GM21576 (cell line): ENCODE measurements around the gene ZC3H18.

Experiments used
- ATAC-seq: cut with Tn5 transposase; IDR thresholded peaks from one replicate; pipeline ENCODE4 v1.9.1; 2021; ENCODE audit warnings: mild to moderate bottlenecking, moderate library complexity; ENCODE audit not compliant: unreplicated experiment

The ZC3H18 gene

DNA sequence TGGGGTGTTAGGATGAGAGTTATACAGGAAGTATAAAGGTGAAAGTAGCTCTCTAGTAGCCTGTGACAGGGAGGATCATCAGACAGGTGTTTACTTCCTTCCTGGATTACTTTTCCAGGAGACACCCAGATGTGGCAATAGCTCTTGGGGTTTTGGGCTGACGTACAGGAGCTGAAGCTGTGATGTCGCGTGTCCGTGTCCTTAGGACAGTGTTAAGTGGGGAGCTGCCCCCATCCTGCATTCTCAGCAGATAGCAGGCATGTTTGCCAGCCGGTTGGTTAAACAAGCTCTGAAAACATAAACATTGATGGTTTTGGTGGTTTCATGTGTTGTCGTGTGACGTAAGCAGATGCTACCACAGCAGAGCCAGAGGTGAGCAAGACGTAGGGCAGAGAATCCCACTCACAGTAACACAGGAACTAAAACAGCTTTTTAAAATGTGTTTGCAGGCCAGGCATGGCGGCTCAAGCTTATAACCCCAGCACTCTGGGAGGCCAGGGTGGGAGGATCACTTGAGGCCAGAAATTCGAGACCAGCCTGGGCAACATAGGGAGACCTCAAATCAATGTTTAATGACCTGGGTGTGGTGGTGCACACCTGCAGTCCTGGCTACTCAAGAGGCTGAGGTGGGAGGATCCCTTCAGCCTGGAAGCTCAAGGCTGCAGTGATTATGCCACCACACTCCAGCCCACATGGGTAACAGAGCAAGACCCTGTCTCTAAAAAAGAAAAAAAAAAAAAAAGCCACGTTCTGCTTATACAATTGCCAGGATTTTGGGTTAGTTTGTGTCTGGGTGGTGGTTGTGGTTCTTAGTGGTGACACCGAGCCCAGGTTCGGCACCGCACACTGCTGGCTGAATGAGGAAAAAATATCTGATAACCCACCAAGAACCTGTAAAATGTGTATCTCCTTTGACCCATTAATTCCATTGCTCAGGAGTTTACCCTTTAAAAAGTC, 49.9 kb downstream of the ZC3H18 start:
- no peak for ATAC-seq

DNA sequence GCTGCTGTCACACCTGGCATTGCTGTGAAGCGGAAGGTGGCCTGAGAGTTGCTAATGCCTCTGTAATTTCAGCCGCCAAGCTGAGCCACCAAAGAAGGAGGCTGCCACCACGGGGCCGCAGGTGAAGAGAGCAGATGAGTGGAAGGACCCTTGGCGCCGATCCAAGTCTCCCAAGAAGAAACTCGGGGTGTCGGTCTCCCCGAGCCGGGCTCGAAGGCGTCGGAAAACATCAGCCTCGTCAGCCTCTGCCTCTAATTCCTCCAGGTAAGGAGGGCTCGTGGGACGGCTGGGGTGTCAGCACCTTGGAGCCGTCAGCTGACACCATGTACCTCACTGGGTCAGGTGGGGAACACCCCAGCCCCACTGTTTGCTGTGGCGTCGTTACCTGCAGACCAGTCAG, 51.9 kb downstream of the ZC3H18 start:
- ATAC-seq, result no peak

DNA sequence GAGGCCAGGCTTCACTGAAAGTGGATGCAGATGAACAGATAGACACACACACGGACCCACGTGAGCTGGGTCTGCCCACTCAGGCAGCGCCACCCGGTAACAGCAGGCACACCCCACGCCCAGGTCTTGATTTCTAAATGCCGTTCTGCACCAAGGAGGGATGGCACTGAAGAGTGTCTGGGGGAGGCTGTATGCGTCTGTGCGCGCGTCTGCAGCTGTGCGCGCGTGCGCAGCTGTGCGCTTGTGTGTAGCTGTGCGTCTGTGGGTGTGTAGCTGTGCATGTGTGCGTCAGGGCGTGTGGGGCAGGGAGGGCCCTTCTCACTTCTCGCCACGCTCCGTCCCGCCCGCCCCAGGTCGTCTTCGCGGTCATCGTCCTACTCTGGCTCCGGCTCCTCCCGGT, 52.7 kb downstream of the ZC3H18 start:
- no peak for ATAC-seq

DNA sequence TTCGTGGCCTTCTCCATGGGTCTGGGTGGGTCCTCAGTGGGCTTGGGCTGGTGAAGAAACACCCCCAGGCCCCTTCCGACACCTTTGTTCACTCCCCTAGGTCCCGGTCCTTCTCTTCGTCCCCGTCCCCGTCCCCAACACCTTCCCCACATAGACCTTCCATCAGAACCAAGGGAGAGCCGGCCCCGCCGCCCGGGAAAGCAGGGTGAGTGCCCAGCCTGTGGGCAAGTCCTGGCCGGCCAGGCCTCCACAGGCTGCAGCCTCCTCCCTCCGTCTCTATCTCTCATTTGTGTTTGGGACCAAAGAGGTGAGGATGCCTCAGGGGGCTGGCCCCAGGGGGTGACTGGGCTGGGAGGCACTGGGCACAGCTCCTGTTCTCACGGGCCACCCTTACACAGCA, 53.7 kb downstream of the ZC3H18 start:
- no peak for ATAC-seq

DNA sequence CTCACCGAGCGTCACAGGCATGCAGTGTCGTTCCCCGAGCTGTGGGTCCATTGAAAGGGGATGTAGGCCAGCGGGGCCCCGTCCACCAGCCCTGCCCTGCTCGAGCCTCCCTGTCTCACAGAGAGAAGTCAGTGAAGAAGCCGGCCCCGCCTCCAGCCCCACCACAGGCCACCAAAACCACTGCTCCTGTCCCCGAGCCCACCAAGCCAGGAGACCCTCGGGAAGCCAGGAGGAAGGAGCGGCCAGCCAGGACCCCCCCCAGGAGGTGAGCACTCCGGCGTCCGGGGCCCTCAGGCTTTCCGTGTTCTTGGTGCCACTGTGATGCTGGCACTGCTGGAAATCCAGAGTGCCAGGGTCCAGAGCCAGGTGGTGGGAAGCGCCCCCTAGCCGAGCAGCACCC, 54.3 kb downstream of the ZC3H18 start:
- ATAC-seq, result no peak

DNA sequence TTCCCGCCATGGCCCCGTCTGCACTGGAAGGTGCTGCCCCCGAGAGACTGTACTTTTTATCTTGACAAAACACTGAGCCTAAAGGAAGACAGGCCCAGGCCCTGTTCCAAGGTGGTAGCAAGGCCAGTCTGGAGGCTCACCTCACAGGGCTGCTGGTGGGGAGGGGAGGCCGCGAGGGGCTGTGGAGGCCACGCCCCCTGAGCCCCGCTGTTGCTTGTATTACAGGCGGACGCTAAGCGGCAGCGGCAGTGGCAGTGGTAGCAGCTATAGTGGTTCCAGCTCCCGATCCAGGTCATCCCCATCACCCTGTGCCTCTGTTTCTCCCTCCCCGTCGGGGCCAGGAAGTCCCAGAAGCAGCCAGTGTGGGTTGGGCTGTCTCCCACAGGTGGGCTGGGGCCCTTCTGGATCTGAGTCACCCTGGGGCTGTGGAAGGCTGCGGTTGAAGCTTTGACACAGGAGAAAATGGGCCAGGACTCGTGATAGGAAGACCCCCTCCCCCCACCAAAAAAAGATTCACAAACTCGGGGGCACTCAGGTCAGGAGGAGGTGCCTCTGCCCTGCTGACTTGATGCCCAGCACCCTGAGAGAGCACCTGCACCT, 54.9 kb downstream of the ZC3H18 start:
- ATAC-seq, result no peak

DNA sequence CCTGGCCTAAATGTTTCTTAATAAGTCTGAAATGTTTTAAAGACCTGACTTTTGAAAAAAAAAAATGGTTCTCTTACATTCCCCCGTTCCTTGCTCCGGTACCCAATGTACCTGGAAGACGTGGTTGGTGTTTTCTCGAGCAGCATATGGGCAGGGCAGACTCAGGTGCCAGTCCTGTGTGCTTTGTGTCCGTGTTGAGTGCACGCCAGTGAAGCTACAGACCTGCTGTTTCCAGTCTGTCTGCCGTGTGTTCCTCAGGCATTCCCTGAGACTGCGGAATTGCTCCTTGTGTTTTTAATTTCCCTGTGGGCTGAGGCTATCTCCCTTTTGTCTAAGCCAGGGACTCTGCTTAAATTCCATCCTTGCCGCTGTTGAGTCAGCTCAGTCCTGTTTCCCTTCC, 56.4 kb downstream of the ZC3H18 start:
- ATAC-seq, result no peak

DNA sequence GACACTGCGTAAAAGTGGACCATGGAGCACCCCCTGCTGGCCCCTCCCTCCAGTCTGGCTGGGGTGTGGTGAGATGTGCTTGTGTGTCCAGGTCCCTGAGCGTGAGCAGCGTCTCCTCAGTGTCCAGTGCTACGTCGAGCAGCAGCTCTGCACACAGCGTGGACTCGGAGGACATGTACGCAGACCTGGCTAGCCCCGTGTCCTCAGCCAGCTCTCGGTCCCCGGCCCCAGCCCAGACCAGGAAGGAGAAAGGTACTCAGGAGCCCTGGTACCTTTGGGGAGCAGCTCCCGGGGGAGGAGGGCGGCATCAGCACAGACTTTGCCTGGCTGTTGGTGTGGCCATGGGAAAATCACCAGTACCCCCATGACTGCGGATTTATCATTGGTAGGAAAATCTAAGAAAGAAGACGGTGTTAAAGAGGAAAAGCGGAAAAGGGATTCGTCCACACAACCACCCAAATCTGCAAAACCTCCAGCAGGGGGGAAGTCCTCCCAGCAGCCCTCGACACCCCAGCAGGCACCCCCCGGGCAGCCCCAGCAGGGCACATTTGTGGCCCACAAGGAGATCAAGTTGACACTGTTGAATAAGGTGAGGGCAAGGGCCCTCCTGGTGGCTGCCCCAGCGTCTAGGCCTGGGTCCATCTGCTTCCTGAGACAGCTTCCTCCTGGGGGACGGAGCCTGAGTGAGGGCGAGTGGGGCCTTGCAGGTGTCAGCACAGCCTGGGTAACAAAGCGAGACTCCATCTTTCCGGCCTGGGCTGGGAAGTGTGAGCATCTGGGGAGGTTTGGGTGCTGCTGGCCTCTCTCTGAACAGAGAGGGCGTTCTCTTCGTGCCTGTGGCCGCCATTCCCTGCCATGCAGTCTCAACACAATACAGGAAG, 57.6 kb downstream of the ZC3H18 start:
- no peak for ATAC-seq

DNA sequence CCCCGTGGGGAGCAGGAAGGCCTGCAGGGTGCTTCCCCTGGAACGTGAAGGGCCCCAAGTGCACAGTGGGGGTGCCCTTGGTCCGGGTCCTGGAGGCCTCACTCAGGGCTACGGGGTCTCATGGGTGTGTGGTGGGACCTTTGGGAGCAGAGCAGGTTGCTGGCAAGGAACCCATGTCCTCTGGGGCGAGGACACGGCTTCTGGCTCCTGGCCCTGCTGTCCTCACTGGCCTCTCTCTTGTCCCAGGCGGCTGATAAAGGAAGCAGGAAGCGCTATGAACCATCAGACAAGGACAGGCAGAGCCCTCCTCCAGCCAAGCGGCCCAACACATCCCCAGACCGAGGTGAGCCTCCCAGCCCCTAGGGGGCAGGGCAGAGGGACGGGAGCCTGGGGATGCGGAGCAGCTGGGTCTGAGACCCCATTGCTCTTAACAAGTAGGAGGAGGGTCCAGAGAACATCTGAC, 58.3 kb downstream of the ZC3H18 start:
- ATAC-seq, result no peak

DNA sequence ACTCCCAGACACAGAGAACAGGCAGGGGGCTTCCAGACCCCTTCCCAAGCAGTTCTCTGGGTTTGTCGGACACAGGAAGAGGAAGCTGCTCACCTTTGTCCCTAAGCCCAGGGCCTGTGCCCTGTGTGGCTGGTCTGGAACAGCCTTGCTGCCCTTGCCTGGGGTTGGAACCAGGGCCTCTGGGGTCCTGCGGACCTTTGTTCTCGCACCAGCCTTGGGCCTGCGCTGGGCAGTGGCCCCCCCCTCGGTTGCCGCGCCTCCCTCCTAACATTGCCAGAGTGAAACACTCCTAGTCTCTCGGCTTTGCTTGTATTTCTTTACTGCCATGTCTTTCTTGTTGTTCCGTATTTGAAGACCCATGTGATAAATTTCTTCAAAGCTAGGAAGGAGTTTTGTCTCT, 59.6 kb downstream of the ZC3H18 start:
- ATAC-seq, result no peak

DNA sequence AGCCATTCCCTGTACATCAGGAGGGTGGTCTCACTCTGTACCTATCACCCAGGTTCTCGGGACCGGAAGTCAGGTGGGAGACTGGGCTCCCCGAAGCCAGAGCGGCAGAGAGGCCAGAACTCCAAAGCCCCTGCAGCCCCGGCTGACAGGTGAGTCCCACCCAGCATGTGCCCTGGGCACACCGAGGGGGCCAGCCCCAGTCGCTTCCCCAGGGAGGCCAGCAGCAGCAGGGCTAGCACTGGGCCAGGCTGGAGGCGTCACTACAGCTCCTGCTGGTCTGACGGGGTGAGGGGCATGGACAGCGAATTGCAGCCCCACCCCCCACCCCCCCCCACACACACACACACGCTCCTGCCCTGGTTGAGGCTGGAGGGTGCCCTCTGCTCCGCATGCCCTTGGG, 60.2 kb downstream of the ZC3H18 start:
- no peak for ATAC-seq

DNA sequence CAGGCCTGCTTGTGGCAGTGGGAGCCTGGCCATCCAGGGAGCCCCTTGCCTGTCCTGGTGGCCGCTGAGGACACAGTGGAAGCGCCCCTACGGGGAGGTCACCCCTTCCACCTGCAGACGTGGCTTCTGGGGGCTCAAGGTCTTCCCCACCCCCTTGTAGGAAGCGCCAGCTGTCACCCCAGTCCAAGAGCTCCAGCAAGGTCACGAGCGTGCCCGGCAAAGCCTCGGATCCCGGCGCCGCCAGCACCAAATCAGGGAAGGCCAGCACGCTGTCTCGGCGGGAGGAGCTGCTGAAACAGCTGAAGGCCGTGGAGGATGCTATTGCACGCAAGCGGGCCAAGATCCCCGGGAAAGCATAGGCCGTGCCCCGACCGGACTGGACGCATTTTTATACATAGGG, 60.7 kb downstream of the ZC3H18 start:
- no peak for ATAC-seq

DNA sequence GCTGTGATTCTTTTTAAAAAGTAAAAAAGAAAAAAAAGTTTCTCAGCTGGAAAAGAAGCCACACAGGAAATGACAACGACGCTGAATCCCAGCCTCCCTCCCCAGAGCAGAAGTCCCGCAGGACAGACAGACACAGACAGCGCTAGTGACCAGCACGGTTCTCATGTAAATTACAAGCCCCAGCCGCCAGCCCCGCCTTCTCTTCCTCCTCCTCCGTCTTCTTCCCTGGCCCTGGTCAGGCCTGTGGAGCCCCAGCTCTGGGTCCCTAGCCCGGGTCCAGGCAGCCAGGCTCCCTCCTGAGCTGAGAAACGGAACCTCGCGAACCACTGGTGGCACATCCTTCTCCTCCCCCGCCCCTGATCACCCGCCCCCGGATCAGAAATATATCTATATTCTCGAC, 61.2 kb downstream of the ZC3H18 start:
- ATAC-seq, result no peak

DNA sequence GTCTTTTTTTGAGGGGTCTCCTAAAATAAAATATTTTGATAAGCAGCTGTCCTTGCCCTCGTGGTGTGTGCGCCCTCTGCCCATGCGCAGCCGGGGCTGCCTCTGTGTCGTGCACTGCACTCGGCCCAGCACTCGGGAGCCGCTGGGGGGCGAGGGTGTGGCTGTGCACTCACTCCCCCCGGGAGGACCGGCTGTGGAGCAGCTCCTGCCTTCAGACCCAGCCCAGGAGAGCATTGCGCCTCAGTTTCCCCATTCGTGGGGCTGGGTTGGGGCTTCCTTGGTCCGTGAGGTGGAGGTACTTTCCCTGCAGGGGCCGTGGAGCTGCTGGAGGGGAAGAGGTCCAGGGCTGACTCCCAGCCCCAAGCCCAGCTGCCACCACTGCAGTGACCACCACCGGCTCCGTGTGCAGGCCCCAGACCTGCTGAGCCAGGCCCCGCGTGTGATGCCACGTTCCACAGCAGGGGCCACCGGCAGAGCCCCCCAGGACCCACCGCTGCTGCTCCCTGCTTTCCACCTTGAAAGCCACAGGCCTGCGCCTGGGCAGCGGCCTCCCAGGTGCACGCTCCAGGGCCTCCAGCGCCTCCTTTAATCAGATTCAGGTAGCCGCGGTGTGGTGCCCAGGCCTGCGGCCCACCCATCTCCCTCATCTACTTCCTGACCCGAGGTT, 61.9 kb downstream of the ZC3H18 start:
- no peak for ATAC-seq

DNA sequence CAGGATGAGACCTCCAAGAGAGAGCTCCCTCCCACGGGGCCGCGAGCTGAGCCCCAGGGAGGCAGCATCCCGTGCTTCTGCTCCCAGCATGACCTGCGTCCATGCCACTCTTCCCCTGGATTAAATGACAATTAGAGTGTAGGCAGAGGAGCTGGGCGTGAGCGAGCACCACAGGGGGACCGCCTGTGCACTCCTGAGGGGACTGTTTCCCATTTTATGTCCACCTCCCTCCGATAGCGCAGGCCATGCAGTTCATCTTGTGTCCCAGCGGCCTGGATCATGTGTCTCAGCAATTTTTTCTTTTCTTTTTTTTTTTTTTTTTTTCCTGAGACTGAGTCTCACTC, 62.4 kb downstream of the ZC3H18 start:
- ATAC-seq, result no peak

DNA sequence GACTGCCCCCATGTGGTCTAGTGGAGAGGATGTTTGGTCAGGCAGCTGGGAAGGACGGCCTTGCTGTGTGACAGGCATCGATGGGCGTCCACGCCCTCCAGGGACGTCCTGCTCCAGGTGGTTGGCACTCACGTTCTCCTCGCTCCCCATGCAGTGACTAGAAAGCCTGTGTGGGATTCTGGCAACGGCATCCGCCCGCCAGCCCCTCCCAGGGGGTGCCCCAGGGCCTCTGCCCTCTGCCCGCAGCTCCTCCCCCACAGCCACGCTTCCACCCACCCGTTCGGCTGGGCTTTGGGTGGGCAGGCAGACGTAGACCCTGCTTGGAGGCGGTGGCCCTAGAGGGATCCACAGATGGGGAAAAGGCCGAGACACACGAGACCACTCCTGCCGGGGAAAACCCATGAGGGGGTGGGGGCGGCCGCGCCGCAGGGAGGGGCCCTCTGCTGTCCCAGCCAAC, 63.5 kb downstream of the ZC3H18 start:
- ATAC-seq, result peak; percentile 31

DNA sequence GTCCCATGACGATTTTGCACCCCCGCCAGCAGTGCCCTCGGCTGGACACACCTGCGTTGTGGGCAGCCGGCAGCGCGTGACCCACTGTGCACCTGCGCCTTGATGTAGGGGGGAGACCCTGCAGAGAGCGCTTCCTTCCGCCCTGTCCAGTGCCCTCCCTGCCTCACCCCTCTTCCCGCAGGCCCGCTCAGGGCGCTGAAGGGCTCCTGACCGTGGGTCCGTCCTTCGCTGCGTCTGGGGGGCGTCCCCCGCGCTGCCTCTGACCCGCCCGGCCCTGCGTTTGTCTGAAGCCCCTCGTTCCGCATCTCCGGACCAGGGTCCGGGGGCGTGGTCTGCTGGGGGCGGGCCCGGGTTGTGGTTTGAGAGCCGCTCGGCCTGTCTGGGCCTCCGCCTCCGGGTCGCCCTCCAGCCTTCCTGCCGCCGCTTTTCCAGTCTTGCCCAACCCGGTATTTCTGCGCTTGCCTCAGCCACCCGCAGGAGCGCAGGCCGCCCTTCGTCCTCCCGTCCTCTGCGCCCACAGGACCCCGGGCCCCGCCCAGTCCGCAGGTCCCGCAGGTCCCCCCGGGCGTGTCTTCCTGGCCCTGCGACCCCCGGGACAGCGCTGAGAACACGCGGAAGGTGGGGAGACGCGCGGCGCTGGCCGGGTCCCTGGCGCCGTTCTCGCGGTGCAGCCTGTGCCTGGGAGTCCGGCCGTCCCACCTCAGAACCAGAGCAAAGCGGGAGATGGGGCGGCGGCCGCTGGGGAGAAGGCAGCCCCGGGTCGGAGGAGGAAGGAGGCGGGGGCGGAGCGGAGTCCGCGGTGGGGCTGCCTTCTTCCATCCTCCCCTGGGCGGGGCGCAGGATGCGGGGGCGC, 64.2 kb downstream of the ZC3H18 start:
- ATAC-seq, result peak; percentile 52

DNA sequence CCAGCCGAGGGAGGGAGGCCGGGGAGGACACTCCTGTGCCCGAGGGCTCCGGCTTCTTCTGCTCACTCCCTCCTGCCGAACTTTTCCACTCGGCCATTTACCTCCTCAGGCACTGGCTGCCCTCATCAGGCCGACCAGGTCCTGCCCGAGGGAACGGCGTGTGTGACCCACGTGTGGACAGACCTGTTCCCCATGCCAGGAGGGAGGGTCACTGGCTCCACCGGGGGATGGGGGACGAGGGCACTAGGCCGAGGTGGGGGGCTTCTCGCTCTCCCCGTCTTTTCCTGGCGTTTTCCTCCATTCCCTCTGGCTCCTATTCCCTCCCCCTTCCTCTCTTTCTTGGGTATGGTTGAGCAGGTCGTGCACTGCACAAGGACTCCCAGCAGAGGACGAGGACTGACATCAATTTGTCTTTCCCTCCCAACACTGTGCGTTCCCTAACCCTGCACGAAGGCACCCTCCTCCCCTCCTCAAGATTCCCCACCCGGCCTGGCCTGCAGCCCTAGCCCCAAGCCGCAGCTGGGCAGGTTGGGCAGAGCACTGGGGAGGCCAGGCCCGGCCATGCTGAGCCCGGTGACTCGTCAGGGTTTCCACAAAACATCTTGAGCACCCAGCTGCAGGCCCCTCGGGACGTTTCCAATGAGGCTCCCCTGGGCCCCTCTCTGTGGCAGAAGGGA, 64.9 kb downstream of the ZC3H18 start:
- ATAC-seq, result no peak

DNA sequence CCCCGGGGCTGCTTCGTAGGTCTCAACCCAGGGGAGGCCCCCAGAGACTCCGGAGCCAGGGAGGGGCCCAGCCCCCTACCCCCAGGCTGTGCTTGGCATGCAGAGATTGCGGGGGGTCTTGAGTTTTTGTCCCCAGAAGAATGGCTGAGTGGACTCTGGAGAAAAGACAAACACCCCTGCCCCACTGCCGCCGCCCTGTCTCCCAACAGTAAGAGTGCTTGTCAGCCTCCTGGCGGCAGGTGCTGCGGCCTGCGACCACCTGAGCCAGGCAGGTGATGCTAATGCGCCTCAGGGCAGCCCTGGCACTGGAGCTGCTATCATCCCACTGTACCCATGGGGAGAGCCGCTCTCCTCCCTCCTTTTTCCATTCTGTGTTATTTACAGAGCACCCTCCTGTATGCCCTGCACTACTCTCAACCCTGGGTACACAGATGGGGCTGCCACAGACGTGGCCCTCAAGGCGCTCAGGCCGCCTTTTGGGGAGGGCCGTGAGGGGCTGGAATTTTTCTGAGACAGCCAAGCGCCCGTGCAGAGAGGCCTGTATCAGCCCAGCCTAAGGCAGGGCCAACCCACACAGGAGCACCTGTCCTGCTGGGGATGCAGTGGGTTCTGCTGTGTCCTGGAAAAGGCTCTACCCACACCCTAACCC, 65.6 kb downstream of the ZC3H18 start:
- ATAC-seq, result no peak
